Panc1 (cell line): Measurements from ENCODE around the gene FARP2.

Source experiments
- CTCF ChIP-seq: fragments of 450-650 bp; IDR thresholded peaks from 2 replicates; pipeline ENCODE4 v1.5.1; 2017; ENCODE audit warnings: mild to moderate bottlenecking
- POLR2AphosphoS5 ChIP-seq: IDR thresholded peaks from 2 replicates; pipeline ENCODE4 v1.6.1; 2012; ENCODE audit warnings: mild to moderate bottlenecking, low read depth, low read length, moderate library complexity
- REST ChIP-seq, 2 experiments: IDR thresholded peaks; 2 replicates each; pipeline ENCODE4 v1.6.1; 2011 to 2012; ENCODE audit warnings: low read depth in 2 of 2, control low read depth in 1 of 2, low read length in 1 of 2, mild to moderate bottlenecking in 1 of 2, moderate library complexity in 1 of 2; ENCODE audit not compliant: insufficient read depth in 1 of 2
- TCF7L2 ChIP-seq: IDR thresholded peaks from 2 replicates; pipeline ENCODE4 v1.6.1; 2011; ENCODE audit warnings: mild to moderate bottlenecking, low read depth, low read length, inconsistent platforms

- TF ChIP-seq CTCF = no peak
- TF ChIP-seq POLR2AphosphoS5 = no peak
- no peak for TF ChIP-seq REST (IDR thresholded peaks at IDR 0.05; ENCODE audit: insufficient read depth in 1 of 2, low read depth in 2 of 2, low read length in 1 of 2)
- TF ChIP-seq TCF7L2 = no peak
Measured at GRCh38 chr2:241445426-241445825, 89.3 kb downstream of the FARP2 start.
